ENCODE results near the gene MROH2A.
"Not testable (repeated sequence)": the region's sequence is repeated elsewhere in the genome, so short reads cannot be mapped to it uniquely, and the experiment has no call there.

MROH2A gene, protein sequence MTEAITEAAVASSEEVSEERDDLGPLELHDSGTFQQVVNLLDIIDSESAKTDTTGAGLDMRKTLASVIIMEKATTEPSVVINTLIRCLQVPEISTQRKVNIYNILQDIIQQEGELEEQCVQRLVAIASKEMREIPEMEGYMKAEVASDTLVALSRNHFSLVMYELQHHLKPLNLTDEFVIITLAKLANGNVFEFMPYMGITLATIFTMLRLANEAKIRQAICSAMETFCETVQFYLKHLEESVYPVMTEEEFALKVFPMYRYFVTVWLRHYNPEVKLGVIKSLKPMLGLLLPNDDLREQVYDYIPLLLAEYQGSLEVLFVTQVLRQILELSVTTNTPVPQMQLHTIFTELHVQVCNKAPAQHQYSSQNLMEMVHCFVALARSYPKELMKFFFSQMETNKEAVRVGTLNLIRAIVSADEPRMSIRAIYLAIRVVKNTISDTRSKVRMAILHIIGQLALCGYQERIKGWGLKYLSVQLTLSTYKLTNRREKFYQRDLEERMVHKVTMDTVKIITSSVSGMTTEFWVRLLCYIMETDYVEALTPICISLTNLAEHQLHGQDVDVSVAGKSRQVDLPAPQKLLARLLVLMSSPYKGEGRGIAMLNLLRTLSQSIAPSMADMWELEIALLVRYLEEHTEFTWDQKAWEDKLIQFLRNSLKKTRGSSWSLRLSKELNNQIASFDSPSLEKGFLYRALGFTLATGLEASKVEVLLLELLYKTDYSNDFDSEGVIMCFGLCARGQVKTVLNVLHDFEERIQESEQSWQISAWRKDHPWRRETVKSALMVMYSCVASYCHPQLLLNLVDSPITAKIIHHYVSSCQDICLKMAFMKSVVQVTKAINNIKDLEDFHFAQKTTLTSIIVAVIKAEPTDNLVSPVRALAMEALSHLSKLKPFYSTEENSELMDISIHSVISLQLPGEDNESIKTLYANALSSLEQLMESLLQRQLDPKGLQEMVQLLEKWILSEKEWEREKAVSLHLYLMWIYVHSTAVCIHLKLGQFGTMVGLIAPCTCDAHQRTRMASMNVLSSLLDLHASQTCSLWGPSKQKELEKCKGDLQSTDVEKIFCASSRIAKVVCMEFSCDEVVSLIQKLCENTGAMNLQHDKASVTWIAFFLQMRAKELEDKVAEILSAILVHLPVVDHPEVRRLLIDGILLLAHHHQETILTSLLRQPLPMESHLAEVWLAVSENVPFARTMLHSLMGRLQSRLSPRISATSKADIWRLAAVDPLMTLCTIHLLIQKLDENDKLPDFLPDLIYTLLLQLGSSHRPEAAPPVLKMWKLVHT (N-terminal part only)

DNA sequence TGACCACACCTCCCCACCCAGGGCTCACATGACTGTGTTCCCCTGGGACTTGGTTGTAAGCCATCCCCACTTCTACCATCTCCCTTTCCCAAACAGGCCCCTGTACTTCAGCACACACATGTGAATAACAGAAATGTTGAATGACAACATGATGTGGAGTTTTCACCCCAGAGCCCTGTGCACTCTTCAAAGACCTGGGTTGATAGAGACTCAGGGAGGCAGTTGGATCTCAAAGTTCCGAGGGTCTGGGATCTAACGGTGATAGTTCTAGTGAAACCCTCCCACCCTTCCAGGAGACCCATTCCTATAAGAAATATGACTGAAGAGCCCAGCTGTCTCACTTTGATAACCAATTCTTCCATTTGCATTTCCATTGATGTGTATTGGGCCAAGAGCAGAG lies at the start of gene MROH2A:
TSS of gene MROH2A (plus strand) at position 301 of the 400 bp plus-strand sequence. CDS start 1,029 bp downstream, outside the sequence.
- no peak for DNase-seq

DNA sequence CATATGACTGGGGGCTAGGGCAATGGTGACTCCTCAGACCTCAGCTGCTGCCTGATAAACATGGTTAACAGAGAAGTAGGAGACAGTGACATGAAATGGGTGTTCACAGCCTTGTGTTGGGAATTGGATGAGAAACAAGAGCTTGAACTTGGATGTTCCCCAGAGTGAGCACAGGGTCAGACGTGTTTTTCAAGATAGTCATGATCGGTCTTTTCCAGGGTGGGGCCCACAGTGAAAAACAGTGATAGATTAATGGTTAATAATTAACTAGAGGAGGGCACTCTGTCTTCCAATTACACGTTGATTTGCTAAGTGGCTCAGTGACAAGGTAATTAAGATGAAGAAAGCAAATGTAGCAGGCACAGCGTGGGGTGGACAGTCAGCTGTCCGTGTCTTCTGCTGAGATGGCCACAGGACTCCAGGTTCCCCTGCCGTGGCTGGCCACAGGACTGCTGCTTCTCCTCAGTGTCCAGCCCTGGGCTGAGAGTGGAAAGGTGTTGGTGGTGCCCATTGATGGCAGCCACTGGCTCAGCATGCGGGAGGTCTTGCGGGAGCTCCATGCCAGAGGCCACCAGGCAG lies 49.3 kb upstream of the MROH2A start, which contains the start of gene UGT1A3:
TSS of gene UGT1A3 (plus strand) at position 320 of the 579 bp plus-strand sequence. CDS start at position 405, 85 bp downstream.
- DNase-seq = no peak

DNA sequence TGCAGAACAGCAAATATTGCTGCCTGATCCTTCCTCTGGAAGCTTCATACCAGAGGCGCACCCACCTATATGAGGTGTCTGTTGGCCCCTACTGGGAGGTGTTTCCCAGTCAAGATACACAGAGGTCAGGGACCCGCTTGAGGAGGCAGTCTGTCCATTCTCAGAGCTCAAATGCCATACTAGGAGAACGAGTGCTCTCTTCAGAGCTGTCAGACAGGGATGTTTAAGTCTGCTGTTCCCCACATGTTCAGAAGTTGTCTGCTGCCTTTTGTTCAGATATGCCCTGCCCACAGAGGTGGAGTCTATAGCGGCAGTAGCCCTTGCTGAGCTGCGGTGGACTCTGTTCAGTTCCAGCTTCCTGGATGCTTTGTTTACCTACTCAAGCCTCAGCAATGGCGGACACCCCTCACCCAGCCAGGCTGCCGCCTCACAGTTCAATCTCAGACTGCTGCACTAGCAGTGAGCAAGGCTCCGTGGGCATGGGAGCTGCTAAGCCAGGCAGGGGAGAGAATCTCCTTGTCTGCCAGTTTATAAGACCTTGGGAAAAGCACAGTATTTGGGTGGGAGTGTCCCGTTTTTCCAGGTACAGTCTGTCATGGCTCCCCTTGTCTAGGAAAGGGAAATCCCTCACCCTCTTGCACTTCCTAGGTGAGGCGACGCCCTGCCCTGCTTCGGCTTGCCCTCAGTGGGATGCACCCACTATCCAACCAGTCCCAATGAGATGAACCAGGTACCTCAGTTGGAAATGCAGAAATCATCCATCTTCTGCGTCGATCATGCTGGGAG lies 41.1 kb upstream of the MROH2A start:
- DNase-seq = not testable (repeated sequence)

DNA sequence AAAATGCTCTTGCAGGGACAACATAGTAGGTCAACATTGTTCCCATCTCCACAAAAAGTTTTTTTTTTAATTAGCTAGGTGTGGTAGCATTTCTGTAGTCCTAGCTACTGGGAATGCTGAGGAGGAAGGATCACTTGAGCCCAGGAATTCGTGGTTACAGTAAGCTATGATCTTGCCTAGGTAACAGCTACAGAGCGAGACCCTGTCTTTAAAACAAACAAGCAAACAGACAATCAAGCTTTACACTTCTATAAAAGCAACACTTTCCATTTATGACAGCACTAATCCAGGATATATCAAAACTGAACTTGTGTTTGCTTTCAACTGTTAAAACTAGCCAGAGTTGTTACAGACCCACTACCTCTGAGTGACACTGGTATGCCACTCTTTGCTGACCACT lies 37.3 kb upstream of the MROH2A start:
- no peak for DNase-seq

DNA sequence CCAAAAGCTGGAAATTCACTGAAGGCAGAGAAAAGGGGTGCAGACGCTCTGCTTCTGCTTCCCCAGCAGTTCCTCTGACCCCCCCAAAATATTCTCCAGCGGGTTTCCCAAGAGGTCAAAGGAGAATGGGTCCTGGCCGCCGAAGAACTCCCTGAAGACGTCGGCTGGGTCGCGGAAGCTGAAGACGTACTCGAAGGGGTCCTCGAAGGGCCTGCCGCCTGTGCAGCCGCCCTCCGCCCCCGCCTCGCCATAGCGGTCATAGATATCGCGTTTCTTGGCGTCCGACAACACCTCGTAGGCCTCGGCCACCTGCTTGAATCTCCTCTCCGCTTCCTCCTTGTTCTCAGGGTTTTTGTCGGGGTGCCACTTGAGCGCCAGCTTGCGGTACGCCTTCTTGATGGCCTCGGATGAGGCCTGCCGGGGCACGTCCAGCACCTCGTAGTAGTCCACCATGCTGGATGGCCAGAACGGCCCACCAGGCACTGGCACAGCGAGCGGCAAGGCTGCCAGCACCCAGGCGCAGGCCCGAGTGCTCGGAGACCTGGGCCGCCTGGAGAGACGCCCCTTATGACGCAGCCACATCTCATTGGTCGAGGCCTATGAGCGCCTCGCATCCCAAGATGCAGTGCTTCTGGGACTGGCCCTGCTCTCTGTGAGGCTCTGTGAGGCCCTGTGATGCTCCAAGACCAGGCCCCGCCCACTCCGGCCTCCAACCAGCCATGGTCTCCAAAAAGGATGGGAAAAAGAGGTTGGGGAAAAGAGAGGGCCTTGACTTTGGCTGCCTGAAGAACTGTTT lies 34.5 kb upstream of the MROH2A start:
- no peak for DNase-seq

DNA sequence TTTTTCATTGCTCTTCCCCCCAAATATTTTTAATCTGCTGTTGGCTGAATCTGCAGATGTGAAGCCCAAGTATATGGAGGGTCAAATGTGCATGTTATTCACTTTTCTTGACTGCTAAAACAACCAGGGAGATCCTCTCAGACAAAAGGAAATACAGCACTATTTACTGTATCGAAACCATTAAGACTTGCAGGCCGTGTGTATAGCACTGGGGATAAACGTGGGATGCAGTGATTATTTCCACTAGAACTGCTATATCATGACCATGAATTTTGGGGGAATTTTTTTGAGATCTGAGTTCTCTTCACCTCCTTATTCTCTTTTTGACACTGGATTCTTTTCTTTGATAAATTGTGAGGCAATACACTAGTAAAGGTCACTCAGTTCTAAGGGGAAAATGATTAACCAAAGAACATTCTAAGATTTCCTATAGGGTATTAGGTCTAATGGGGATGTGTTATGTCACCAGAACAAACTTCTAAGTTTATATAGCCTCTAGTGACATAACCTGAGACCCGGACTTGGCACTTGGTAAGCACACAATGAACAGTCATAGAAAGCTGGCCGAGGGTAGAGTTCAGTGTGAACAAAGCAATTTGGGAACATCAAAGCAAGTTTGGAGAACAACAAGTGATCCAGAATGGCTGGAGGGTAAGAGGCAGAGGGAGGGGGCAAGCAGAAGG lies 32.9 kb upstream of the MROH2A start:
- DNase-seq = no peak

DNA sequence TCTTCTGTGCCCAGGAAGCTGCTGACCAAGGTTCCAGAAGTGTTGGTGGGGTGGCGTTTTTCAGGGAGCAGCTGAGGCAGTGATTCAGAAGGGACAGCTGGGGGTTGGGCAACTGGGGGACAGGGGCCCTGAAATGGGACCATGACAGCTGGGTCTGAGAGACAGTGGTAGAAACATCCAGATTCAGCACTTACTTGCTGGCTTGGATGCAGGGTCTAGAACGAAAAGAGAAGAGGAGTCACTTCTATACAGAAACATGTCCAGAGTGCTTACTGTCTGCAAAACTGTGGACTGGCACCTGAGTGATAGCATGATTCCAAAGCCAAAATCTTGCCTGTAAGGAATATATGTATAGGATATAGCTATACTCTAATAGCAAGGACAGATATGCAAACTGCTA lies 32.3 kb upstream of the MROH2A start:
- not testable (repeated sequence) for DNase-seq

DNA sequence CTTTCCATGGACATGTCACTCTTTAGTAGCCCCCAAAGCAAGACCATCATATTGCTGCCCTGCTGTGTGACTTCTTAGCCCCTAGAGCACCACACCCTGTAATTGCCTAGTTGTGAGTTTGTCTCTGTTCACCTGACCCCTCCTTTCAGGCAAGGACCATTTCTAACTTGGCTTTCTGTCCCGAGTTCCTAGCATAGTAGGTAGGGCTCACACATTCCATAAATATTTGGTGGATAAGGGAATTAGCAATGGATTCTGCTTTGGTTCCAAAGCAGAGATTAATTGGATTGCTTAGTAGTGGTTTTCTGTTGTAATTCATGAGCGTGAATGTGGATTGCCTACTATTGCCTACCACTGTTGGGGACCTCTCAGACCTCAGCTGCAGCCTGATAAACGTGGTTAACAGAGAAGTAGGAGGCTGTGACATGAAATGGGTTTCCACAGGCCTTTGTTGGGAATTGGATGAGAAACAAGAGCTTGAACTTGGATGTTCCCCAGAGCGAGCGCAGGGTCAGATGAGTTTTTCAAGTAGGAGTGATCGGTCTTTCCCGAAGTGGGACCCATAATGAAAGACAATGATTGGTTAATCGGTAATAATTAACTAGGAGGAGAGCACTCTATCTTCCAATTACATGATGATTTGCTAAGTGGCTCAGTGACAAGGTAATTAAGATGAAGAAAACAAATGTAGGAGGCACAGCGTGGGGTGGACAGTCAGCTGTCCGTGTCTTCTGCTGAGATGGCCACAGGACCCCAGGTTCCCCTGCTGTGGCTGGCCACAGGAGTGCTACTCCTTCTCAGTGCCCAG lies 31.5 kb upstream of the MROH2A start:
- no peak for DNase-seq

DNA sequence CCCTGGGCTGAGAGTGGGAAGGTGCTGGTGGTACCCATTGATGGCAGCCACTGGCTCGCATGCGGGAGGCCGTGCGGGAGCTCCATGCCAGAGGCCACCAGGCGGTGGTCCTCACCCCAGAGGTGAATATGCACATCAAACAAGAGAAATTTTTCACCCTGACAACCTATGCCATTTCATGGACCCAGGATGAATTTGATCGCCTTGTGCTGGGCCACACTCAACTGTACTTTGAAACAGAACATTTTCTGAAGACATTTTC lies 30.9 kb upstream of the MROH2A start:
- DNase-seq = no peak

DNA sequence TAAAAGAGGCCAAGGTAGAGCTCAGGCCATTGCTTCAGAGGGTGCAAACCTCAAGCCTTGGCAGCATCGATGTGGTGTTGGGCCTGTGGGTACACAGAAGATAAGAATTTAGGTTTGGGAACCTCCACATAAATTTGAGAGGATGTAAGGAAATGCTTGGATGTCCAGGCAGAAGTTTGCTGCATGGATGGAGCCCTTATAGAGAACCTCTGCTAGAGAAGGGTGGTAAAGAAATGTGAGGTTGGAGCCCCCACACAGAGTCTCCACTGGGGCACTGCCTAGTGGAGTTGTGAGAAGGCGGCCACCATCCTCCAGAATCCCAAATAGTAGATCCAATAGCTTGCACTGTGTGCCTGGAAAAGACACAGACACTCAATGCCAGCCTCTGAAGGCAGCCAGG lies 27.4 kb upstream of the MROH2A start:
- DNase-seq = not testable (repeated sequence)

DNA sequence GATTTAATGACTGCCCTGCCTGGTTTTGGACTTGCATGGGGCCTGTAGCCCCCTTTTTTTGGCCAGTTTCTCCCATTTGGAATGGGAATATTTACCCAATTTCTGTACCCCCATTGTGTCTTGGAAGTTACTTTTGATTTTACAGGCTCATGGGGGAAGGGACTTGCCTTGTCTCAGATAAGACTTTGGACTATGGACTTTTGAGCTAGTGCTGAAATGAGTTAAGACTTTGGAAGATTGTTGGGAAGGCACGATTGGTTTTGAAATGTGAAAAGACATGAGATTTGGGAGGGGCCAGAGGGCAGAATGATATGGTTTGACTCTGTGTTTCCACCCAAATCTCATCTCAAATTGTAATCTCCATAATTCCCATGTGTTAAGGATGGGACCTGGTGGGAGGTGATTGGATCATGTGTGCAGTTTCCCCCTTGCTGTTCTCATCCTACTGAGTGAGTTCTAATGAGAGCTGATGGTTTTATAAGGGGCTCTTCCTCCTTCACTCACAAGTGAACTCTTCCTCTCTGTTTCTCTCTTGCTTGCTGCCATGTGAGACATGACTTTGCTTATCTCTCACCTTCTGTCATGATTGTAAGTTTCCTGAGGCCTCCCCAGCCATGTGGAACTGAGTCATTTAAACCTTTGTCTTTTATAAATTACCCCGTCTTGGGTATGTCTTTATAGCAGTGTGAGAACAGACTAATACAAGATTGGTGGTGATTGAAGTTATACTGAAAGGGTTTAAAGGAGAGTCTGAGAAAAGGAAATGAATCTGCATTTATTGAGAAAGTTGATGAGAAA lies 26.7 kb upstream of the MROH2A start:
- DNase-seq = not testable (repeated sequence)

DNA sequence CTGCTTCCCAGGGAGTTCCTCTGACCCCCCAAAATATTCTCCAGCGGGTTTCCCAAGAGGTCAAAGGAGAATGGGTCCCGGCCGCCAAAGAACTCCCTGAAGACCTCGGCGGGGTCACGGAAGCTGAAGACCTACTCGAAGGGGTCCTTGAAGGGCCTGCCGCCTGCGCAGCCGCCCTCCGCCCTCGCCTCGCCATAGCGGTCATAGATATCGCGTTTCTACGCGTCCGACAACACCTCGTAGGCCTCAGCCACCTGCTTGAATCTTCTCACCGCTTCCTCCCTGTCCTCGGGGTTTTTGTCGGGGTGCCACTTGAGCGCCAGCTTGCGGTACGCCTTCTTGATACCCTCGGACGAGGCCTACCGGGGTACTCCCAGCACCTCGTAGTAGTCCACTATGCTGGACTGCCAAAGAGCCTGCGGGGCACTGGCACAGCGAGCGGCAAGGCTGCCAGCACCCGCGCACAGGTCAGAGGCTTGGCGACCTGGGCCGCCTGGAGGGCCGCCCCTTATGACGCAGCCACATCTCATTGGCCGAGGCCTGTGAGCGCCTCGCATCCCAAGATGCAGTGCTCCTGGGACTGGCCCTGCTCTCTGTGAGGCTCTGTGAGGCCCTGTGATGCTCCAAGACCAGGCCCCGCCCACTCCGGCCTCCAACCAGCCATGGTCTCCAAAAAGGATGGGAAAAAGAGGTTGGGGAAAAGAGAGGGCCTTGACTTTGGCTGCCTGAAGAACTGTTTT lies 23.1 kb upstream of the MROH2A start:
- DNase-seq = no peak

DNA sequence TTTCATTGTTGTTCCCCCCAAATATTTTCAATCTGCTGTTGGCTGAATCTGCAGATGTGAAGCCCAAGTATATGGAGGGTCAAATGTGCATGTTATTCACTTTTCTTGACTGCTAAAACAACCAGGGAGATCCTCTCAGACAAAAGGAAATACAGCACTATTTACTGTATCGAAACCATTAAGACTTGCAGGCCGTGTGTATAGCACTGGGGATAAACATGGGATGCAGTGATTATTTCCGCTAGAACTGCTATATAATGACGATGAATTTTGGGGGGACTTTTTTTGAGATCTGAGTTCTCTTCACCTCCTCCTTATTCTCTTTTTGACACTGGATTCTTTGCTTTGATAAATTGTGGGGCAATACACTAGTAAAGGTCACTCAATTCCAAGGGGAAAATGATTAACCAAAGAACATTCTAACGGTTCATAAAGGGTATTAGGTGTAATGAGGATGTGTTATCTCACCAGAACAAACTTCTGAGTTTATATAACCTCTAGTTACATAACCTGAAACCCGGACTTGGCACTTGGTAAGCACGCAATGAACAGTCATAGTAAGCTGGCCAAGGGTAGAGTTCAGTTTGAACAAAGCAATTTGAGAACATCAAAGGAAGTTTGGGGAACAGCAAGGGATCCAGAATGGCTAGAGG lies 21.6 kb upstream of the MROH2A start:
- no peak for DNase-seq

DNA sequence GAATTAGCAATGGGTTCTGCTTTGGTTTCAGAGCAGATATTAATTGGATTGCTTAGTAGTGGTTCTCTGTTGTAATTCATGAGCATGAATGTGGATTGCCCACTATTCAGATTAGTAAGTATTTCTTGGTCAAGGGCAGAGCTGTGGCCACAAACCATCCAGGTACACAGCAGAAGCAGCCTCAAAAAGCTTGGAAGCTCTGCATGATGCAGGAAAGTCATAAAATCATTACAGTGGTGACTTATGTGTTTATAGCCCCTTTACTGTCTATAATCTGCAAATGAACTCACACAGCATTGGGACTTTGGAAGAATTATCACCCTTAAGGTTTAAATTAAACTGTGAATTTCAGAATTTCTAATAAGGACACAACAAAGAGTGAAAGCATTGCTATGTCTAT lies 20.0 kb upstream of the MROH2A start:
- no peak for DNase-seq

DNA sequence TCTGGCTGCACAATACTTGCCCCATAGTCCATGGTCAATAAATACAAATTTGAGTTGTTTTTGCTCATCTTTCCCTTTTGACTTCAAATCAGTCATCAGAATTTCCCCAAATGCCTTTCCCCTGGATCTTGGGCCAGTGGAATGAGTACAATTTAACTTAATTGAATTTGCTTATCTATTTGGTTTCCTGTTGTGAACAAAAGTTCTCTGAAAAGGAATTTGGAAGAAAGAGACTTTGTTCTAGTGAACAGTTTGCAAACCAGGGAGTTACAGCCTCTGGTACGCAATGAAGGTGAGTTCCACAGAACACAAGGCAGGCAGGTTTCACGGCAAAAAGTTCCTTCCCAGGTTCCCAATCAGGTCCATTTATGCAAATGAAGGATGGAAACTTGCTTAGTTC lies 19.3 kb upstream of the MROH2A start:
- DNase-seq = no peak

DNA sequence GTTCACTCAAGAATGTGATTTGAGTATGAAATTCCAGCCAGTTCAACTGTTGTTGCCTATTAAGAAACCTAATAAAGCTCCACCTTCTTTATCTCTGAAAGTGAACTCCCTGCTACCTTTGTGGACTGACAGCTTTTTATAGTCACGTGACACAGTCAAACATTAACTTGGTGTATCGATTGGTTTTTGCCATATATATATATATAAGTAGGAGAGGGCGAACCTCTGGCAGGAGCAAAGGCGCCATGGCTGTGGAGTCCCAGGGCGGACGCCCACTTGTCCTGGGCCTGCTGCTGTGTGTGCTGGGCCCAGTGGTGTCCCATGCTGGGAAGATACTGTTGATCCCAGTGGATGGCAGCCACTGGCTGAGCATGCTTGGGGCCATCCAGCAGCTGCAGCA lies 18.1 kb upstream of the MROH2A start, which contains the start of gene UGT1A1:
TSS of gene UGT1A1 (plus strand) at position 228 of the 400 bp plus-strand sequence. CDS start at position 246, 18 bp downstream.
- no peak for DNase-seq

DNA sequence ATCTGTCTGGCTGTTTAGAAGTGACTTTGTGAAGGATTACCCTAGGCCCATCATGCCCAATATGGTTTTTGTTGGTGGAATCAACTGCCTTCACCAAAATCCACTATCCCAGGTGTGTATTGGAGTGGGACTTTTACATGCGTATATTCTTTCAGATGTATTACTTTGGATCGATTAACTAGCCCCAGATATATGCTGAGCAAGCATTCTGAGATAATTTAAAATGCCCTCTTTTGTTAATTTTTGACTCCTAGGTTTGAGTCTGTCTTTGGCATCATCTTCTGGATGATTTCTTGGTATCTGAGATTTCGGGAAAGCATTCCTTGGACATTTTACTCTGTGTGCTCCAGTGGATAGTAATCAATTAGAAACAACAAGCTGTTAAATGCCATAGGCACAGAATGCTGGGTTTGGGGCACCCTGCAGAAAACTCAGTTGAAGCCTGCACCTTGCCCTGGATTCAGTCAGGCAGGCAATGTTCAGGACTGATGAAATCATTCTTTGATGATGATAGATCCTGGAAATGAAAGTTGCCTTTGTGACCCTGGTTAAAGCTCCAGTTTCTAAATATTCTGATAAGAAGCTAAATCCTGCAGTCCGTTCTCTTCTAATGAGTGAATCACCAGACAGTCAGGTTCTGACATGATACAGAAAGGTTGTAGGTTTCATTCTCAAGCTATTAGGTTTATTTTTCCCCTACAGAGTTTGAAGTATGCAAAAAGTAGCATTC lies 16.9 kb upstream of the MROH2A start:
- DNase-seq = no peak
